ENCODE results near the gene CEND1.

- TF ChIP-seq ZNF274 (IDR thresholded peaks at IDR 0.05; ENCODE audit: low read depth, low read length) (no peak), YY1 (IDR thresholded peaks at IDR 0.05; ENCODE audit: insufficient read depth, insufficient read length) (no peak), SUZ12 (IDR thresholded peaks at IDR 0.05; ENCODE audit: extremely low read depth, insufficient read depth, insufficient read length) (no peak)
Measured at GRCh38 chr11:769887-770641, 19.8 kb downstream of the CEND1 start.

Data from NT2/D1 (cell line).